ENCODE measurements around the gene SGSH. TPM values are rescaled to one million over a fixed set of nuclear protein-coding genes. Genes with fewer than 3 reads are reported as not detected.
"Not testable (repeated sequence)": the region's sequence is repeated elsewhere in the genome, so short reads cannot be mapped to it uniquely, and the experiment has no call there.

SGSH gene
- total RNA-seq, 1 donor from 2014 or later: 43.9 TPM

GRCh38 chr17:80246266-80246681 is 26.1 kb upstream of the SGSH start:
- Mint-ChIP-seq H3K27ac (no peak overlapping the region), H3K36me3 (ENCODE audit: insufficient read depth) (peaks cover 15% of the 10 kb centered on the region), H3K4me1 (ENCODE audit: low read depth) (no peaks in the 10 kb centered on the region), H3K9me3 (ENCODE audit: low read depth) (no peaks in the 10 kb centered on the region), H3K4me3 (ENCODE audit: low read depth) (no peak overlapping the region), H3K27me3 (no peaks in the 10 kb centered on the region)
- no peak for TF ChIP-seq CTCF (IDR thresholded peaks at IDR 0.05; ENCODE audit: unreplicated experiment)
- no peak for DNase-seq (ENCODE audit: low spot score, unreplicated experiment)

- H3K4me3 Mint-ChIP-seq (ENCODE audit: low read depth): no peak overlapping the region
- H3K36me3 Mint-ChIP-seq (ENCODE audit: insufficient read depth): peaks cover 14% of the 10 kb centered on the region
- no peaks in the 10 kb centered on the region for H3K4me1 Mint-ChIP-seq (ENCODE audit: low read depth)
- H3K9me3 Mint-ChIP-seq (ENCODE audit: low read depth): no peaks in the 10 kb centered on the region
- H3K27ac Mint-ChIP-seq: no peak overlapping the region
- no peaks in the 10 kb centered on the region for H3K27me3 Mint-ChIP-seq
- no peak for DNase-seq (ENCODE audit: low spot score, unreplicated experiment)
- no peak for TF ChIP-seq CTCF (IDR thresholded peaks at IDR 0.05; ENCODE audit: unreplicated experiment)
Observed at GRCh38 chr17:80245566-80246265, 25.6 kb upstream of the SGSH start.

- no peak for DNase-seq (ENCODE audit: low spot score, unreplicated experiment)
- H3K4me3 Mint-ChIP-seq (ENCODE audit: low read depth): no peak overlapping the region
- H3K27ac Mint-ChIP-seq: peak overlapping the region; percentile 80
- H3K4me1 Mint-ChIP-seq (ENCODE audit: low read depth): no peaks in the 10 kb centered on the region
- TF ChIP-seq CTCF (IDR thresholded peaks at IDR 0.05; ENCODE audit: unreplicated experiment): no peak
- H3K27me3 Mint-ChIP-seq: no peaks in the 10 kb centered on the region
- H3K36me3 Mint-ChIP-seq (ENCODE audit: insufficient read depth): peaks cover 14% of the 10 kb centered on the region
- H3K9me3 Mint-ChIP-seq (ENCODE audit: low read depth): no peaks in the 10 kb centered on the region
Observed at GRCh38 chr17:80244871-80245509, 24.9 kb upstream of the SGSH start.

- not testable (repeated sequence) for DNase-seq (ENCODE audit: low spot score, unreplicated experiment); H3K4me3 Mint-ChIP-seq (ENCODE audit: low read depth); H3K27me3 Mint-ChIP-seq; H3K4me1 Mint-ChIP-seq (ENCODE audit: low read depth); H3K27ac Mint-ChIP-seq; H3K9me3 Mint-ChIP-seq (ENCODE audit: low read depth)
- H3K36me3 Mint-ChIP-seq (ENCODE audit: insufficient read depth): peaks cover 14% of the 10 kb centered on the region
Observed at GRCh38 chr17:80244448-80244847, 24.3 kb upstream of the SGSH start.

GRCh38 chr17:80243526-80244433 is 23.6 kb upstream of the SGSH start:
- no peak for DNase-seq (ENCODE audit: low spot score, unreplicated experiment)
- Mint-ChIP-seq H3K9me3 (ENCODE audit: low read depth) (no peaks in the 10 kb centered on the region), H3K4me3 (ENCODE audit: low read depth) (no peak overlapping the region), H3K36me3 (ENCODE audit: insufficient read depth) (peaks cover 11% of the 10 kb centered on the region), H3K4me1 (ENCODE audit: low read depth) (no peaks in the 10 kb centered on the region), H3K27me3 (no peaks in the 10 kb centered on the region), H3K27ac (no peak overlapping the region)
- no peak for TF ChIP-seq CTCF (IDR thresholded peaks at IDR 0.05; ENCODE audit: unreplicated experiment)

Data from progenitor cell of endocrine pancreas (in vitro differentiated cells).